Measurements from ENCODE around the gene SUMO3.

- TF ChIP-seq CTCF (conservative IDR thresholded peaks at IDR 0.05 in 1 of 2, IDR thresholded peaks at IDR 0.05 in 1 of 2; ENCODE audit: extremely low read depth in 1 of 2, insufficient read depth in 1 of 2, low read depth in 1 of 2, low read length in 2 of 2): peak; percentile 19 to 49
- TF ChIP-seq EZH2 (IDR thresholded peaks at IDR 0.05; ENCODE audit: borderline replicate concordance, low read length): no peak
Measured at GRCh38 chr21:44845418-44846223, 27.8 kb upstream of the SUMO3 start.

Measured in mammary epithelial cell (primary cell).